Measurements from ENCODE around the gene LIPC. TPM values are rescaled to one million over a fixed set of nuclear protein-coding genes. Genes with fewer than 3 reads are reported as not detected.

LIPC gene
- total RNA-seq, 1 experiment from 2014 or later, result not detected

DNA sequence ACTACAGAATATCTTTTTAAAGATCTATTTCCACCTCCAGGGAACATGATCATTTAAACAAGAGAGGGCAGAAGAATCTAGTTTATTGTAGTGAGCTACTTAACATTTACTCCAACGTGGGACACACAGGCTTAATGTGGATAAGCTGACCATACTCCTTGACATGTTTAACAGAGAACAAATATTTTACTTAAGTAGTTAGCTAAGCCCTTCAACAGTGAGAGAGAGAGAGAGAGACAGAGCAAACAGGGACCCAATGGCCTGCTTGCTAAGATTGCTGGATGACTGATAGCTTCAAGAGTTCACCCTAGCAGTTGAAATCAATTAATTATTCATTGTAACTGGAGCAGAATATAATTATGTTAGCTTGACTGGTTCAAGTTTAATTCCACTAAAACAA is 159.1 kb downstream of the LIPC start:
- ATAC-seq (no peak), DNase-seq (ENCODE audit: low spot score) (no peak)
- CTCF ChIA-PET, result interaction anchor here (0.8 to 1.0 kb wide), 2 partner anchors 363 to 369 kb away, joined by 3 read pairs; no protein-coding TSS in a partner anchor
- H3K27ac Mint-ChIP-seq, result no peak overlapping the region
- no peaks in the 10 kb centered on the region for H3K4me1 Mint-ChIP-seq
- H3K36me3 Mint-ChIP-seq, result peaks cover 4% of the 10 kb centered on the region
- TF ChIP-seq, protein P1, sequence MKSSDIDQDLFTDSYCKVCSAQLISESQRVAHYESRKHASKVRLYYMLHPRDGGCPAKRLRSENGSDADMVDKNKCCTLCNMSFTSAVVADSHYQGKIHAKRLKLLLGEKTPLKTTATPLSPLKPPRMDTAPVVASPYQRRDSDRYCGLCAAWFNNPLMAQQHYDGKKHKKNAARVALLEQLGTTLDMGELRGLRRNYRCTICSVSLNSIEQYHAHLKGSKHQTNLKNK (CRISPR knock-in tag; IDR thresholded peaks at IDR 0.05), result no peak
- no peak for TF ChIP-seq KAT7 (CRISPR knock-in tag; IDR thresholded peaks at IDR 0.05; ENCODE audit: borderline replicate concordance)
- no peak for TF ChIP-seq AR (CRISPR knock-in tag; IDR thresholded peaks at IDR 0.05)
- TF ChIP-seq MYBL2 (CRISPR knock-in tag; IDR thresholded peaks at IDR 0.05), result no peak
- TF ChIP-seq TP53 (CRISPR knock-in tag; IDR thresholded peaks at IDR 0.05), result no peak
- TF ChIP-seq JAZF1 (CRISPR knock-in tag; IDR thresholded peaks at IDR 0.05), result no peak
- no peak for TF ChIP-seq OVOL2 (CRISPR knock-in tag; IDR thresholded peaks at IDR 0.05; ENCODE audit: borderline replicate concordance)
- no peak for TF ChIP-seq ELF4 (CRISPR knock-in tag; IDR thresholded peaks at IDR 0.05; ENCODE audit: low read depth)
- TF ChIP-seq ATF1 (CRISPR knock-in tag; IDR thresholded peaks at IDR 0.05), result no peak
- TF ChIP-seq, protein P2, sequence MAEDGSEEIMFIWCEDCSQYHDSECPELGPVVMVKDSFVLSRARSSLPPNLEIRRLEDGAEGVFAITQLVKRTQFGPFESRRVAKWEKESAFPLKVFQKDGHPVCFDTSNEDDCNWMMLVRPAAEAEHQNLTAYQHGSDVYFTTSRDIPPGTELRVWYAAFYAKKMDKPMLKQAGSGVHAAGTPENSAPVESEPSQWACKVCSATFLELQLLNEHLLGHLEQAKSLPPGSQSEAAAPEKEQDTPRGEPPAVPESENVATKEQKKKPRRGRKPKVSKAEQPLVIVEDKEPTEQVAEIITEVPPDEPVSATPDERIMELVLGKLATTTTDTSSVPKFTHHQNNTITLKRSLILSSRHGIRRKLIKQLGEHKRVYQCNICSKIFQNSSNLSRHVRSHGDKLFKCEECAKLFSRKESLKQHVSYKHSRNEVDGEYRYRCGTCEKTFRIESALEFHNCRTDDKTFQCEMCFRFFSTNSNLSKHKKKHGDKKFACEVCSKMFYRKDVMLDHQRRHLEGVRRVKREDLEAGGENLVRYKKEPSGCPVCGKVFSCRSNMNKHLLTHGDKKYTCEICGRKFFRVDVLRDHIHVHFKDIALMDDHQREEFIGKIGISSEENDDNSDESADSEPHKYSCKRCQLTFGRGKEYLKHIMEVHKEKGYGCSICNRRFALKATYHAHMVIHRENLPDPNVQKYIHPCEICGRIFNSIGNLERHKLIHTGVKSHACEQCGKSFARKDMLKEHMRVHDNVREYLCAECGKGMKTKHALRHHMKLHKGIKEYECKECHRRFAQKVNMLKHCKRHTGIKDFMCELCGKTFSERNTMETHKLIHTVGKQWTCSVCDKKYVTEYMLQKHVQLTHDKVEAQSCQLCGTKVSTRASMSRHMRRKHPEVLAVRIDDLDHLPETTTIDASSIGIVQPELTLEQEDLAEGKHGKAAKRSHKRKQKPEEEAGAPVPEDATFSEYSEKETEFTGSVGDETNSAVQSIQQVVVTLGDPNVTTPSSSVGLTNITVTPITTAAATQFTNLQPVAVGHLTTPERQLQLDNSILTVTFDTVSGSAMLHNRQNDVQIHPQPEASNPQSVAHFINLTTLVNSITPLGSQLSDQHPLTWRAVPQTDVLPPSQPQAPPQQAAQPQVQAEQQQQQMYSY (CRISPR knock-in tag; IDR thresholded peaks at IDR 0.05), result no peak
- no peak for TF ChIP-seq ETV6 (CRISPR knock-in tag; IDR thresholded peaks at IDR 0.05)
- TF ChIP-seq, protein P3, sequence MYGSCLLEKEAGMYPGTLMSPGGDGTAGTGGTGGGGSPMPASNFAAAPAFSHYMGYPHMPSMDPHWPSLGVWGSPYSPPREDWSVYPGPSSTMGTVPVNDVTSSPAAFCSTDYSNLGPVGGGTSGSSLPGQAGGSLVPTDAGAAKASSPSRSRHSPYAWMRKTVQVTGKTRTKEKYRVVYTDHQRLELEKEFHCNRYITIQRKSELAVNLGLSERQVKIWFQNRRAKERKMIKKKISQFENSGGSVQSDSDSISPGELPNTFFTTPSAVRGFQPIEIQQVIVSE (CRISPR knock-in tag; IDR thresholded peaks at IDR 0.05; ENCODE audit: borderline replicate concordance), result no peak
- TF ChIP-seq MXD4 (CRISPR knock-in tag; IDR thresholded peaks at IDR 0.05; ENCODE audit: borderline replicate concordance), result no peak
- no peak for TF ChIP-seq PRRX2 (CRISPR knock-in tag; IDR thresholded peaks at IDR 0.05)
- no peak for TF ChIP-seq NFE2L1 (CRISPR knock-in tag; IDR thresholded peaks at IDR 0.05)
- POLR2A ChIA-PET, result interaction anchor here (1.6 kb wide), 1 partner anchor 180 kb away, joined by 3 read pairs; the partner anchor contains the start of gene MINDY2
- no peak overlapping the region for H3K4me3 Mint-ChIP-seq
- H3K27me3 Mint-ChIP-seq (ENCODE audit: low read depth), result no peaks in the 10 kb centered on the region
- H3K9me3 Mint-ChIP-seq, result no peaks in the 10 kb centered on the region

GRCh38 chr15:58593870-58594269 is 162.1 kb downstream of the LIPC start:
- TF ChIP-seq CBFB (CRISPR knock-in tag; IDR thresholded peaks at IDR 0.05; ENCODE audit: low read depth), result no peak
- TF ChIP-seq PREB (CRISPR knock-in tag; IDR thresholded peaks at IDR 0.05; ENCODE audit: borderline replicate concordance), result no peak
- TF ChIP-seq, protein P4, sequence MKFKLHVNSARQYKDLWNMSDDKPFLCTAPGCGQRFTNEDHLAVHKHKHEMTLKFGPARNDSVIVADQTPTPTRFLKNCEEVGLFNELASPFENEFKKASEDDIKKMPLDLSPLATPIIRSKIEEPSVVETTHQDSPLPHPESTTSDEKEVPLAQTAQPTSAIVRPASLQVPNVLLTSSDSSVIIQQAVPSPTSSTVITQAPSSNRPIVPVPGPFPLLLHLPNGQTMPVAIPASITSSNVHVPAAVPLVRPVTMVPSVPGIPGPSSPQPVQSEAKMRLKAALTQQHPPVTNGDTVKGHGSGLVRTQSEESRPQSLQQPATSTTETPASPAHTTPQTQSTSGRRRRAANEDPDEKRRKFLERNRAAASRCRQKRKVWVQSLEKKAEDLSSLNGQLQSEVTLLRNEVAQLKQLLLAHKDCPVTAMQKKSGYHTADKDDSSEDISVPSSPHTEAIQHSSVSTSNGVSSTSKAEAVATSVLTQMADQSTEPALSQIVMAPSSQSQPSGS (CRISPR knock-in tag; IDR thresholded peaks at IDR 0.05; ENCODE audit: borderline replicate concordance, low read depth), result no peak
- H3K4me1 Mint-ChIP-seq, result peaks cover 7% of the 10 kb centered on the region
- DNase-seq (ENCODE audit: low spot score) (no peak), ATAC-seq (no peak)
- no peak overlapping the region for H3K4me3 Mint-ChIP-seq
- no peak overlapping the region for H3K27ac Mint-ChIP-seq
- POLR2A ChIA-PET, result no interaction called here
- peaks cover 9% of the 10 kb centered on the region for H3K36me3 Mint-ChIP-seq
- CTCF ChIA-PET, result no interaction called here
- H3K27me3 Mint-ChIP-seq (ENCODE audit: low read depth), result no peaks in the 10 kb centered on the region
- no peaks in the 10 kb centered on the region for H3K9me3 Mint-ChIP-seq
